Pulmonary artery endothelial cell (primary cell): ENCODE results near the gene CTTNBP2. TPM values are rescaled to one million over a fixed set of nuclear protein-coding genes. Genes with fewer than 3 reads are reported as not detected.
"Not testable (repeated sequence)": the region's sequence is repeated elsewhere in the genome, so short reads cannot be mapped to it uniquely, and the experiment has no call there.

ENCODE experiments used
- DNase-seq: peaks from one replicate; pipeline ENCODE4 v3.0.0-alpha.2; 2011; ENCODE audit warnings: low read depth, low spot score
- total RNA-seq: library from RNA; depleted of rRNA; stranded (reverse); fragments of >200 nt; gene quantifications from 2 replicates; pipeline ENCODE4 v1.2.3, GENCODE V29; 2014

CTTNBP2 gene
- total RNA-seq, 1 donor from 2014 or later, result not detected

DNA sequence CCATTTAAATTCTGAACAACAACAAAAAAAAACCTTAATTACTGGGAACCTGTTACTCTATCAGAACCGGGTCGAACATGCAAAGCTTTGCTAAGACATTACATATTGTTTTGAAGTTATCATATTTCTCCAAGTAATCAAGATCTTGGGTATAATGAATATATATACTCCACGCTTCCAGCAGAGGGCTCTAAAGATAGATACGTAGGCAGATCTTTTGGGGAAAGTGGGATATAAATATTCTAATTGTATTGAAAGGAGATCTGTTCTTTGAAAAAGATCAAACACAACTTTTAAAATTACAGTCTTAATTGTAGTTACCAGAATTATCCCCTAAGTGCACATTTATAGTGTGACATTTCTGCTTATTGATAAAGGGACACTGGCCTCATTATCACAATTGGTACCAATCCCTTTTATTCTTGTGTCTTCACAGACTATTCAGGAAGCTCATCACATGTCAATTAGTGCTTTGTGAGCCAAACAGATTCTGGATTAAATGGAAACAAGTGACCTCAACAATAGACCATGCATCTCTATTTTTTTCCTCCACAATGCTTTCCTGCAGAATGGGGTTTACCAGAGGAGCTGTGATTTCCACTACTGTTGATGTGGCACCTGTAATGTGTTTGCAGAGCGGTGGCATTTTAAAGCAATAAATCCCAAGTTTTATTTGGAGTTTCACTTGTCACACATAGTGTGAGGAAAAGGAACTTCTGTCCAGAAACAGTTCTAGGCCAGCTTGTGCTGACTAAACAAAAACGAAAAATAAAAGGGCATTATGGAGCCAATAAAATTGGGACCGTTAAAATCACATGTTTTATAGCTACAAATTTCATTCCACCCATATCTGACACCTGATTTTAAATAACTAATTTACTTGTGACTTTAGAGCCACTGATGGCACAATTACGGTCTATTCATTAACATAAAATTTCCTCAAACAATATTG is 122.4 kb downstream of the CTTNBP2 start:
- no peak for DNase-seq

DNA sequence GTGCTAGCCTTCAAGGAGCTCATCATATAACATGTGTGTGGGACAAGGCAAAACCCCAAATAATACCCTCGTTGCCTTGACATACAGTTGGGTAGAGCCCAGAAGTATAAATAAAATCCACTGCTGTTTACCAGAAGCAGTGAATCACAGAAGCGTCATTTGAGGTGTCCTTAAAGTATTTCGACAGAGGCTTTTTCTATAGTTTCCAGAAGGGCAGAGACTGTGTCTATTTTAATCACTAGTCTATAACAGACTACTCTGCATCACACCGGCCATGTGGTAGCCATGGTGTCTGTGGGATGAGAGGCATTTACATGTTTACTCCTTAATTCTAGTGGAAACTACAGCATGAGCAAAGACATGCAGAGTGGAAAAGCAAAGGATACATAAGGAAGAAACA is 131.3 kb downstream of the CTTNBP2 start:
- DNase-seq, result no peak

DNA sequence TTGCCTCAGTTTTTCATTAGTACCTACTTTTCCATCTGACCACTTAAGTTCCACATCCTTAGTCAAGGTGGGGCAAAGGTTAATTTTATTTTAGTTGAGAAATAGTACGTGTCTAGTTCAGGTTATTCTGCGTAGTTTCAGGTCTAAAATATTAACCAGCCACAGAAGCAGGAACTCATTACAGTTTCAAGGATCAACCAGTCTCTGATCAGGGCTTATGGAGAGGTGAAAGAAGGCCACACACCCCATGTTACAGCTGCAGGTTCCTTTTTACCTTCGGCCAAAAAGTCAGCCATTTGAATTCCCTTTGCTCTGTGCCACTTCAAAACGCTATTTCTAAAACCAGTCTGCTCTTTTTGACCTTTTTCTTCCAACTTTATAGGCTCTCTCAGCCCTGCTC is 134.2 kb downstream of the CTTNBP2 start:
- no peak for DNase-seq

DNA sequence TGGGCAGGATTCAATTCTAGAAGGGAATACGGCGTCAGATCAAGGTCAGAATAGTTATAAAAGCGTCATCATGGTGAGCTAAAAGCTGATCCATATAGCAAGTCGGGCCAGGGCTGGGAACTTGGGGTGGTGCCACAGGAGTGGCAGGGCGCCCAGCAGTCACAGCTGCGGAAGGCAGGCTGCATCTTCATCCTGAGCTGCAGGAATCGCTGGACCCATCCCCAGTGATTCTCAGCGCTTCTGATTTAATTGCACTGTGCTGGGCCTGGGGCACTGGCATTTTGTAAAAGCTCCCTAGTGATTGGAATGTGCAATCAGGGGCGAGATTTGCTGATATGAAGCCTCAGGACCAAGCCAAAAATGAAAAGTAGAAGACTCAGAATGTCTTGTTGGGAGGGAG is 135.3 kb downstream of the CTTNBP2 start:
- no peak for DNase-seq

DNA sequence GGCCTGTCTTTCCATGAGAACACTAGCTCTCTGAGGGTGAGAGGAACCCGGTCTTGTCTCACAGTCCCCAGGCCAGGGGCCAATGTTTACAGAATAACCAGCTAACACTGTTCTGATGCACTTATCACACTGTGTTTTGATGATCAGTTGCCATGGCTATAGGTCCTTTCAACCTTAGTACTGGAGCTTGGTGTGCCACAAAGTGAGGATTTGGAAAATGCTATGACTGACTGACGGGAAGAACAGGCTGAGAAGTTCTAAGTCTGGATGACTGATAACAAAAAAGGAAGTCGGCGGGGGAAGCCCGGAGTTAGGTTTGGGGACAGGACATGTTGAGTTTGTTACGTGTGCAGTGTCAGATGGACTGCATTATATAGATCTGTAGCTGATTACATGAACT is 141.8 kb downstream of the CTTNBP2 start:
- DNase-seq, result no peak

DNA sequence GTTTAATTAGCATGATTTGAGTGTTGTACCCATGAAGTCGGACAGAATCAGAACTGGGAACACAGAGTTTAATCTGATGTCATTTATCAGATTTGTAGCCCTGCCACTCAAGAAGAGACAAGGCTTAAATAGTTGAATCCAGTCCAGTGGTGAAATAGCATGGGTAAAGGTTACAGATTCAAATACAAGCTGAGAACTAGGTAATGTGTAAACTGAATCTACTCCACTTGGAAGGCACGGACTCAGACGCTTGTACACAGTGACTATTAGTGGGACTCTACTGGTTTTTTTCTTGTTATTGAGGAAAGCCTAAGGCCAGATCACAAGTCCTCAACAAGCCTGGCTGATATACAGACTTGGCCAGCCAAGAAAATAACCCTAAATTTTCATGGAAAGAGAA is 142.9 kb downstream of the CTTNBP2 start:
- DNase-seq, result no peak

DNA sequence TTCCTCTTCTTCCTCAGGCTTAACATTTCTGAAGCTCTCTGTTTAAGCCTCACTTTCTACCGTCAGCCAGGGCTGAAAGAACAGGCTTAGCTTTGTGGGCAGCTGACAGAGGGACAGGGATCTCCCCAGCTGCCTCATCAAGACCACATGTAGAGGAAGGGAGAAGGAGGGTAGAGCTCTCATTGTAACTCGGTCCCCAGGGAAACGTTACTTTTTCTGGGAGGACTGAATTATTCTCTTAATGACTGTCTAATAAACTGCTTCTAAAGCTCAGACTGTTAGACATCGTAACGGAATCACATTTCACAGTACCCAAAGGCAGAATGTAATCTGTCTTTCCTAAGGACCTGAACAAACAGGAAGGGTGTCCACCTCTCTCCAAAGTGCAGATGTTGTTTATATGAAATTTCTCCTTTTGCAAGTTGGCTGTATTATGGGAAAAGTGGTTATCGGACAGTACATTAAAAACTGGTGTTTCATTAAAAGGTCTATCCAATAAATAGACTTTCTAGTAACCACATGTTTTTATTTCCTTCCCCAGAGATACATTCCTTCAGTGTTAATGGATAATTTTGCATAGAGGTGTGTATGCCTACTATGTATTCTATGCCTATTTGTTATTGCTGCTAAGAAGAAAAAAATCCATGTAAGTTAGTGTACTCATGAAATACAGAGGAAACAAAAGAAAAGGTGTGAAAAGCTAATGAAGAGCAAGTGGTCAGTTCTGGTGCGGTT is 144.2 kb downstream of the CTTNBP2 start:
- no peak for DNase-seq

DNA sequence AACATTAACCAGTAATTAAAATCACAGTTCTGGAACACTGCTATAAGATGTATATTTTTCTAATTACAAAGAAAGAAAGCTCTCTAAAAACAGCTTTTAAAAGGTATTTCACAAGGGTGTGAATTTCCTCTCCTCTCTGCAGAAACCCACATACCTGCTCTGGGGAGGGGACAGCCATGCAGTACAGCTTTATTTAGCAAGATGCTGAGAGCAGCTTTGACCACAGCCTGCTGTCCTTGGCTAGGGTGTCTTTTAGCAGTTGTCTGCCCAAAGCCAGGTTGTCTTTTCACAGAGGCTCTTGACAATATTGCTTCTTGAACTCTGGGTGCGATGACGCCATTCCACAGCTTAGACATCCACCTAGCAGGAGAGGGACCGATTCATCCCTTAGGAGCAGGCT is 148.3 kb downstream of the CTTNBP2 start:
- DNase-seq, result no peak

DNA sequence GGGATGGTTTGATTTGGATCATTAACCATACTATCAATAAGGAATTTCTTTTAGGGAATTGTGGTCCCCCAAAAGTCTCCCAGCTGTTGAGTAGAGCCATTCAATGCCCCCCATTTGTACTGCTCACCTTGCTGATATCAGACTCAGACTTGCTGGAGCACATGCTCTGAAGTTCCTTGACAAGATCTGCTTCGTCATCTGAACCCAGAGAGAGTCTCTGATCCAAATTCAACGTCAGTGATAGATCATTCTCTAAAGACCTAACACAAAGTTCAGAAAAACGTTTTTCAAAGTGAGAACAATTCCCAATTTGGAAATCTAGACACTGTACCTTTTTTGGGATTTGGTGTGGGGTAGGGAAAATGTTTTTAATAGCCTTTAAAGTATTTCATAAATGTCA is 153.9 kb downstream of the CTTNBP2 start:
- DNase-seq, result no peak

DNA sequence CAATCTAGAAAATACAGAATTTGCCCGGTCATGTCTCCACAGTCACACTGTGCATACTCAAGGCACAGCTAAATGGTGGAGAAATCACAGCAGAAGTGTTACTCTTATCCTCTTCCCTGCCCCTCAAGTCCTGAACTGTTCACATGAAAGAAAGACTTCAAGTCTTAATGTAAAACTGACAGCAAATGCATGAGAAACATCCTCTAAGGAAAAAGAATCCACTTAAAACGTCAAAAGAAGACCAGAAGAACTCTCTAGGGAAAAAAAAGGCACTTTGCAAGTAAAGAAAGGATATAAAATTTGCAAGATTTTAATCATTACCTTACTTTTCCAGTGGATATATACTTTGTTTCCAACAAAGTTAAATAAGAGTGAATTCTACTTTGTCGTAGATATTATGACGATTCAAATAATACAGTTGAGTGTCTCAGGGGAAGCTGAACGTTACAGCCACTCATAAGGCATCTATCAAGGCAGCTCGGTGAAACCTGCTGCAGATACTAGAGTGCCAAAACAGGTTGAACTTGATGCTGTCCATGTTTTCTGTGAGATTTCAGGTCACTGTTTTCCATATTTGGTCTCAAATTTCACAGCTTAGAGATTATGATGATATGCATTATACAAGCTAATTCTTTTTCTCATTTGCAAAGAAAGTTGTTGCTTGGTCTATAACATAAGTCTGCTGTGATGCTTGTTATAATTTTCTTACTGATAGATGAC is 155.0 kb downstream of the CTTNBP2 start:
- DNase-seq, result no peak

DNA sequence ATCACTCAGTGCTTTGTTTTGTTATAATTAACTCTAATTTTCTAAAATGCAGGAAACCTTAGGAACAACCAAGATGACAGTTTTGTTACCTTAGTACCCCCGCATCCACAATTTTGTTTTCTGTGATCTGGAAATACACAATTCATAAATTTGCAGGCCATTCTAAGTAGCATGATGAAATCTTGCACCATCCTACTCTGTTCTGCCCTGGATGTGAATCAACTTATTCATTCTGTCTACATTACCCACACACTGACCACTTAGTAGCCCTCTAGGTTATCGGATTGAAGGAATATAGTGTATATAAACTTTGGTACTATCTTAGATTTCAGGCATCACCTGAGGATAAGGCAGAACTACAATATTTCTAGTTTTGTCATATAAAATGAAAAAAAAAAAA is 155.9 kb downstream of the CTTNBP2 start:
- no peak for DNase-seq

DNA sequence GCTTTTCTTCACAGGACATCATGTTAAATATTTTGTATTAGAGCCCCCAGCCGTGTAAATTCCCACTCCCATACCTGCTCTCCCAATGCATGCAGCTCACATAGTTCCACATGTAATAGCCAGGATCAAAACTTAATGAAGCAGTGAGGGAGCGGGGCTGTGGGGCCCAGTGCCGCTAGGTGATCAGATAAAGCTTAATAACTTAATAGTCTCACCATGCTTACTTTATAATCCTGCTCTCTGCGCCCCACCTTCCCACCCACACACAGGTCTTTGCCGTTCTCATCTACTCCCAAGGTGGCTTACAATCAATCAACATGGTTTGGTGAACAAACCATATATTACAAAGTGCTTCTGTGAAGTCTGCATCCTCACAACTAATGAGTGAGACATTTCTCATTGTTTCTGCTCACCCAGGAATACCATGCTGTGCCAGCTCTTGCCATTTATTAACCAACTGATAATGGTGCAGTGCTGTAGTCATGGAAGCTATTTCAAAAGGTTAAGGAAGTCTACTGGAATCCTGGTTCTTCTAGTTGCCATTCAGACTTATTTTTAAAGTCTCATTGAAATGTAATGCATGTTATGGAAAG is 156.4 kb downstream of the CTTNBP2 start:
- DNase-seq, result no peak

DNA sequence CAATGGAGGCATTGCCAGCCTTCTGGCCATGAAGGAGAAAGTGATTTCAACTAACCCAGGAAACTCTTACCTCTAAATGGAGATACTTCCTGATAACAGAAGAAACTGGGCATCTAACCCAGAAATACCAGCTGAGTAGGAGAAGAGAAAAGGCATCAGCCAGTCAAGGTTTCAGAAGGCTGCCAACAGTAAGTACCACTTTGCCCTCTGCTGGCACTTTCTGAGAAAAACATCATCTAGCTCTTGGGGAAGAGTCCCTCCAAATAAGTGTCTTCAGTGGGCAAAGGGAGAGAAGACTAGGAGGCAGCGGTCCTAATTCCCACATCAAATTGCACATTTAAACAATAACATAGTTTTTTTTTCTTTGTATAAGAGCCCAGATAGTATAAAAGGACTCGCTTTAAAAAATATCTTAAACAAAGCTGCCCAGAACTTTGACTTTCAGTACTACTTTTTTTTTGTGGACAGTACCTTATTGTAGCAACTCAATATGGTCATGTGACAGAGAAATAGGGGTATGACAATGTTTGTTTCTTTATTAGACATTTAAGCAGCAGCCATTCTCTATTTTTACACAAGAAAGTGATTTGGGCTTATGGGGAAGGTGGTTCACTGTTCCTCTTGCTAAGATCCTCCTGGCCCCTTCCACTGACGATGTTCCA is 157.3 kb downstream of the CTTNBP2 start:
- peak; percentile 10 for DNase-seq

DNA sequence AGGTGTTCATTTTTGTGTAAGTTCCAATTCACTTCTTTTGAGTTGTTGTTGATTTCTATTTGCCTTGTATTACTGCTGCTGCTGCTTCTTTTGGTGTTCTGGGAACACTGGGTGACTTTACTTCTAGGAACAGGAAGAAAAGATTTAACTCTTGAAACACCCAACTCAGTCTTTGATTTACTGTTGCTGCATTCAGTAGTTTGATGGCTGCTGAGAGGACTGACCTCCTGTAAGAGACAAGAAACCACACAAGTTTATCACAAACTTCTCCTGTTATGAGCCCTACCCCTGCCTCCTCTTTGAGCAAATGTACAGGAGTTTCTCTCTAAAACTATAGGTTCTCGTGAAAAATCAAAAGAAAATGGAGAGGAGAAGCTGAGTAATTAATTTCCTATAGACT is 161.7 kb downstream of the CTTNBP2 start:
- no peak for DNase-seq

DNA sequence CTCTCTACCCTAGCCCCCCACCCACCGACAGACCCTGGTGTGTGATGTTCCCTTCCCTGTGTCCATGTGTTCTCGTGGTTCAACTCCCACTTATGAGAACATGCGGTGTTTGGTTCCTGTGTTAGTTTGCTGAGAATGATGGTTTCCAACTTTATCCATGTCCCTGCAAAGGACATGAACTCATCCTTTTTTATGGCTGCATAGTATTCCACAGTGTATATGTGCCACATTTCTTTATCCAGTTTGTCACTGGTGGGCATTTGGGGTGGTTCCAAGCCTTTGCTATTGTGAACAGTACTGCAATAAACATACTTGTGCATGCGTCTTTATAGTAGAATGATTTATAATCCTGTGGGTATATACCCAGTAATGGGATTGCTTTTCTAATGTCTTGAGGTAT is 165.1 kb downstream of the CTTNBP2 start:
- not testable (repeated sequence) for DNase-seq

DNA sequence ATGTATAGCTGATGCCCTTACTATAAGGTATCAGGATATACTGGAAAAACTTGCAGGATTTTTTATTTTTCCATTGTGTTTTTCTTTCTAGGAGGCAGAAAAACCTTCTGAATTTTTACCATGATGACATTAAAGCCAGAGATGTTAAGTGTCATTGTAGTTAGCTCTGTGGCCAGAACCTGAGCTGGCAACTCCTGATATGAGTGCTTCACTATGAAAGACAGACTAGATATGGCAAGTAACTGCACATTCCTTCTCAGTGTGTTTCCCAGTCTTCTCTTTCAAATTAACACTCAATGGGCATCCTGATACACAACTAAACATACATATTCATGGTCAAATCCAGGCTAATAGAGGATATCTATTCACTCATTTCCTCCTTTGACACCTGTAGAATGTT is 166.2 kb downstream of the CTTNBP2 start:
- no peak for DNase-seq

DNA sequence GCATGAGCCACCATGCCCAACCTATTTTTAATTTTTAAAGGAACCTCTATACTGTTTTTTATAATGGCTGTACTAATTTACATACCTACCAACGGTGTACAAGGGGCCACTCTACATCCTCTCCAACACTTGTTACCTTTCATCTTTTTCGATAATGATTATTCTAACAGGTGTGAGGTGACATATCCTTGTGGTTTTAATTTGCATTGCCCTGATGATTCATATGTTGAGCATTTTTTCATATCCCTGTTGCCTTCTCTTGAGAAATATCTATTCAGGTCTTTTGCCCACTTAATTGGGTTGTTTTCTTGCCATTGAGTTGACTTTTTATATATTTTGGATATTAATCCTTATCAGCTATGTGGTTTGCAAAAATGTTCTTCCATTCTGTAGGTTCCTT is 167.0 kb downstream of the CTTNBP2 start:
- DNase-seq, result no peak

DNA sequence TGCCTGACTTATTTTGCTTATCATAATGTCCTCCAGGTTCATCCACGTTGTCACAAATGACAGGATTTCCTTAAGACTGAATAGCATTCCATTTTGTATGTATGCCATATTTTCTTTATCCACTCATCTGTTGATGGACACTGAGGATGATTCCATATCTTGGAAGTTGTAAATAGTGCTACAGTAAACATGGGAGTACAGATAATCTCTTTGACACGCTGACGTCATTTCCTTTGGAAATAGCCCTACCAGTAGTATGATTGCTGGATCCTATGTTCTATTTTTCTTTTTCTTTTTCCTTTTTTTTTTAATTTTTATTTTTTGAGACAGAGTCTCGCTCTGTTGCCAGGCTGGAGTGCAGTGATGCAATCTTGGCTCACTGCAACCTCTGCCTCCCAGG is 167.6 kb downstream of the CTTNBP2 start:
- DNase-seq, result no peak

DNA sequence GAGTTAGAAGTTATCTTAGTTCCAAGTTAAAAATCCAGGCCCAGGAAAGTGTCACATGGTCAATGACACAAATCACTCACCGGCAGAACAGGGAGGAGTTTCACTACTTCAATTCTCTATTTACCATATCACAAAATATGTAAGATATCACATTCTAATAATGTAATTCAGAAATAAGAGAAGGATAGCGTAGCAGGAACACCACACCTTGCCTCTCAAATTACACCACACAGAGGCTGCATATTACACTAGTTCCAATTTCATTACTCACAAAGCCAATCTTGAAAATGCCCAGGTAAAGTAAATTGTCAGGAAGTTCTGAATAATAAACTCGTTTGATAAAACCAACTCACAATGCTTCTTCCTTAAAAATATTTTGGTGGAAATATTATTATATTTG is 169.2 kb downstream of the CTTNBP2 start:
- no peak for DNase-seq

DNA sequence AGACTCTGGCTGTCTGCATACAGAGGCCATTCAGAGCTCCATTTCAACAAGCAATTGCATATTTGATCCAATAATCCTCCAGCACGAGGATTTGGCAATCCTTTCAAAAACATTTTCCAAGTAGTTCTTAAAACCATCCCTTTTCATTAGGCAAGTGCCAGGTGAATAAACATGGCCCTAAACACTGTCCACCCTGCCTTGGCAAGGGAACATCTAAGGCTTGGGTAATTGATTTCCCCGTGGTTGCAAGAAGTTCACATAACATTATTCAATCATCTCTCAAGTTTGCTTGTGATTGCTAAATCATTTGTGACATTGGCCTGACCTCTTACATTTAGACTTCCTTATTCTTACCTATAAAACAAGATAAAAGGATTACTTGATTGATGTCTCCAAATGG is 175.2 kb downstream of the CTTNBP2 start:
- no peak for DNase-seq

DNA sequence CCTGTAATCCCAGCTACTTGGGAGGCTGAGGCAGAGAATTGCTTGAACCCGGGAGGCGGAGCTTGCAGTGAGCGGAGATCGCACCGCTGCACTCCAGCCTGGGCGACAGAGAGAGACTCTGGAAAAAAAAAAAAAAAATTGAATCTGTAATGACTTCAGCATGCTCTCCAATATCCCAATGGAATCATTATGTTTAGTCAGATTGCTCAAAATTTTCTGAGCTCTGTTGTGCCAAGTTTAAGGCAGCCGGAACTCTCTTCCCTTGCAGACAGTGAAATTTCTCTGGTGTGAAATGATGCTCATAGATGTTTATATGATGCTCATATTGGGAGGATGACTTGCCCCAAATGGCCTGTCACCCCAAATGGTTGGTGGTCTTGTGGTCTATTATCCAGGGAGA is 180.9 kb downstream of the CTTNBP2 start:
- no peak for DNase-seq
